CD14-positive monocyte (primary cell): ENCODE measurements around the gene IMMP2L. TPM values are rescaled to one million over a fixed set of nuclear protein-coding genes. Genes with fewer than 3 reads are reported as not detected.
"Not testable (repeated sequence)": the region's sequence is repeated elsewhere in the genome, so short reads cannot be mapped to it uniquely, and the experiment has no call there.

Experiments
- DNase-seq, 3 donors: peaks; one replicate each; pipeline ENCODE4 v3.0.0-alpha.2; 2011 to 2022
- H2AFZ ChIP-seq: 2 replicates; pipeline ENCODE4 v1.6.0; 2012; ENCODE audit warnings: mild to moderate bottlenecking, low read depth, low read length, inconsistent platforms; ENCODE audit not compliant: insufficient read depth, poor library complexity, severe bottlenecking
- H3K27ac ChIP-seq, 2 donors: 1 replicate in 1 of 2; 2 replicates in 1 of 2; pipeline ENCODE4 v1.5.1; 2012 to 2013; ENCODE audit warnings: low read length in 2 of 2, control low read depth in 1 of 2, inconsistent platforms in 1 of 2, low read depth in 1 of 2, mild to moderate bottlenecking in 1 of 2
- H3K27me3 ChIP-seq, 2 donors: one replicate each; pipeline versions ENCODE4 v1.6.0 to v1.6.1; 2011 to 2013; ENCODE audit warnings: low read length in 2 of 2; ENCODE audit not compliant: control insufficient read depth in 2 of 2, insufficient read depth in 2 of 2
- H3K36me3 ChIP-seq, 2 donors: replicated peaks in 1 of 2; 1 replicate in 1 of 2; 2 replicates in 1 of 2; pipeline versions ENCODE4 v1.5.1 to v1.6.1; 2012 to 2013; ENCODE audit warnings: low read length in 2 of 2, control low read depth in 1 of 2, inconsistent platforms in 1 of 2, mild to moderate bottlenecking in 1 of 2; ENCODE audit not compliant: insufficient read depth in 2 of 2, control insufficient read depth in 1 of 2
- H3K4me1 ChIP-seq, 2 donors: 1 replicate in 1 of 2; 2 replicates in 1 of 2; pipeline versions ENCODE4 v1.5.1 to v1.6.1; 2012 to 2013; ENCODE audit warnings: low read length in 2 of 2, control low read depth in 1 of 2, inconsistent platforms in 1 of 2, mild to moderate bottlenecking in 1 of 2, moderate library complexity in 1 of 2; ENCODE audit not compliant: insufficient read depth in 2 of 2, control insufficient read depth in 1 of 2
- H3K4me2 ChIP-seq: replicated peaks from 2 replicates; pipeline ENCODE3; 2012; ENCODE audit warnings: low read length, moderate library complexity, mild to moderate bottlenecking; ENCODE audit not compliant: poor library complexity, severe bottlenecking; ENCODE audit errors: extremely low read depth
- H3K4me3 ChIP-seq, 3 experiments: fragments of 200-600 bp in 1 of 3; sonication (generic) in 1 of 3; replicated peaks in 1 of 3; 1 replicate in 2 of 3; 2 replicates in 1 of 3; pipeline ENCODE4 v1.5.1; 2011 to 2013; ENCODE audit warnings: low read length in 3 of 3, mild to moderate bottlenecking in 3 of 3, control low read depth in 2 of 3, low read depth in 2 of 3, inconsistent platforms in 1 of 3, moderate library complexity in 1 of 3
- H3K79me2 ChIP-seq: 2 replicates; pipeline ENCODE4 v1.6.0; 2012; ENCODE audit warnings: mild to moderate bottlenecking, control low read depth, inconsistent platforms, low read length, moderate library complexity; ENCODE audit not compliant: insufficient read depth
- H3K9ac ChIP-seq: 2 replicates; pipeline ENCODE4 v1.6.0; 2017; ENCODE audit warnings: low read length, mild to moderate bottlenecking; ENCODE audit not compliant: insufficient read depth, poor library complexity, severe bottlenecking
- H3K9me3 ChIP-seq, 2 donors: replicated peaks in 1 of 2; 1 replicate in 1 of 2; 2 replicates in 1 of 2; pipeline versions ENCODE4 v1.5.1 to v1.6.1; 2012 to 2013; ENCODE audit warnings: low read length in 2 of 2, control low read depth in 1 of 2; ENCODE audit not compliant: control insufficient read depth in 1 of 2, insufficient read depth in 1 of 2
- H4K20me1 ChIP-seq: 2 replicates; pipeline ENCODE4 v1.6.0; 2012; ENCODE audit warnings: mild to moderate bottlenecking, low read length, control low read depth, moderate library complexity; ENCODE audit not compliant: insufficient read depth
- H3K27ac Mint-ChIP-seq, 7 donors: one replicate each; pipeline ENCODE4 v1.8.0; 2020; ENCODE audit warnings: mild to moderate bottlenecking in 7 of 7, mixed read lengths in 7 of 7, moderate library complexity in 6 of 7, inconsistent platforms in 2 of 7
- H3K27me3 Mint-ChIP-seq, 3 donors: one replicate each; pipeline ENCODE4 v1.8.0; 2021 to 2022; ENCODE audit warnings: low read depth in 3 of 3, mild to moderate bottlenecking in 3 of 3, mixed read lengths in 3 of 3, moderate library complexity in 3 of 3, inconsistent platforms in 1 of 3
- H3K36me3 Mint-ChIP-seq, 2 donors: one replicate each; pipeline ENCODE4 v1.8.0; 2020; ENCODE audit warnings: mixed read lengths in 2 of 2, inconsistent platforms in 1 of 2, mild to moderate bottlenecking in 1 of 2
- H3K4me1 Mint-ChIP-seq: one replicate; pipeline ENCODE4 v1.8.0; 2020; ENCODE audit warnings: mild to moderate bottlenecking, mixed read lengths
- H3K4me3 Mint-ChIP-seq, 2 donors: one replicate each; pipeline ENCODE4 v1.8.0; 2020; ENCODE audit warnings: mild to moderate bottlenecking in 2 of 2, mixed read lengths in 2 of 2, moderate library complexity in 1 of 2
- H3K9me3 Mint-ChIP-seq, 7 donors: one replicate each; pipeline ENCODE4 v1.8.0; 2020 to 2022; ENCODE audit warnings: mixed read lengths in 7 of 7, mild to moderate bottlenecking in 6 of 7, moderate library complexity in 6 of 7, inconsistent platforms in 2 of 7
- CTCF ChIP-seq: fragments of 200-600 bp; IDR thresholded peaks from one replicate; pipeline ENCODE4 v1.8.0; 2022; ENCODE audit warnings: antibody characterized with exemption, mild to moderate bottlenecking
- WGBS: methylation state at CpG from one replicate; pipeline ENCODE4 v1.1.5; 2013; ENCODE audit warnings: missing lambda C conversion rate; ENCODE audit not compliant: insufficient coverage; 5-methylcytosine and 5-hydroxymethylcytosine counted together
- intact Hi-C, 2 donors: fragments of 100-400 bp; cut with micrococcal nuclease; formaldehyde crosslinking; loops; one replicate each; pipeline versions ENCODE4 v1.15.0 to v1.15.1; 2023
- polyA plus RNA-seq, 3 donors: library from polyadenylated mRNA; depleted of rRNA in 1 of 3; unstranded in 2 of 3; stranded (reverse) in 1 of 3; fragments of 300-500 nt in 2 of 3; fragments of >200 nt in 1 of 3; fragmentation: Illumina TruSeq in 2 of 3; gene quantifications; 1 replicate in 2 of 3; 2 replicates in 1 of 3; pipeline ENCODE4 v1.2.3, GENCODE V29; 2012 to 2021

Gene IMMP2L
- polyA plus RNA-seq, 3 donors = 1.9 to 6.4 (median 6.2) TPM

- Mint-ChIP-seq H3K9me3 (peaks cover 0 to 5% (median 0%) of the 10 kb centered on the region in 7 donors), H3K4me1 (no peaks in the 10 kb centered on the region), H3K27me3 (no peaks in the 10 kb centered on the region), H3K36me3 (no peaks in the 10 kb centered on the region), H3K4me3 (no peak overlapping the region), H3K27ac (no peak overlapping the region)
- no peaks in the 10 kb centered on the region for H3K36me3 ChIP-seq
- intact Hi-C loops = no loop called here
- no peaks in the 10 kb centered on the region for H3K79me2 ChIP-seq
- no peaks in the 10 kb centered on the region for H3K27me3 ChIP-seq
- H3K27ac ChIP-seq = no peak overlapping the region
- no peak overlapping the region for H3K4me3 ChIP-seq
- no peak for TF ChIP-seq CTCF
- peaks cover 0 to 5% of the 10 kb centered on the region in 2 donors for H3K9me3 ChIP-seq
- H3K4me1 ChIP-seq = no peaks in the 10 kb centered on the region
- no peak for DNase-seq
- WGBS = no CpG with 5 or more reads among the region's 1 CpG
- H3K9ac ChIP-seq = no peak overlapping the region
- no peaks in the 10 kb centered on the region for H4K20me1 ChIP-seq
- H2AFZ ChIP-seq = no peak overlapping the region
- H3K4me2 ChIP-seq = no peak overlapping the region
Measured at GRCh38 chr7:111256391-111256790, 305.9 kb downstream of the IMMP2L start.

- H3K36me3 ChIP-seq = no peaks in the 10 kb centered on the region
- H3K27me3 ChIP-seq = no peaks in the 10 kb centered on the region
- no peak overlapping the region for H3K4me3 Mint-ChIP-seq
- peaks cover 0 to 8% of the 10 kb centered on the region in 2 donors for H3K9me3 ChIP-seq
- no peak overlapping the region for H3K4me2 ChIP-seq
- no peak overlapping the region for H3K9ac ChIP-seq
- H3K9me3 Mint-ChIP-seq = peaks cover 0 to 5% (median 0%) of the 10 kb centered on the region in 7 donors
- no peaks in the 10 kb centered on the region for H4K20me1 ChIP-seq
- no peak overlapping the region for H3K27ac Mint-ChIP-seq
- DNase-seq = no peak
- H3K27ac ChIP-seq = no peak overlapping the region
- H3K4me3 ChIP-seq = no peak overlapping the region
- no peaks in the 10 kb centered on the region for H3K27me3 Mint-ChIP-seq
- no peaks in the 10 kb centered on the region for H3K36me3 Mint-ChIP-seq
- no peaks in the 10 kb centered on the region for H3K79me2 ChIP-seq
- no peaks in the 10 kb centered on the region for H3K4me1 Mint-ChIP-seq
- TF ChIP-seq CTCF = no peak
- no peak overlapping the region for H2AFZ ChIP-seq
- intact Hi-C loops = no loop called here
- no peaks in the 10 kb centered on the region for H3K4me1 ChIP-seq
Measured at GRCh38 chr7:111255576-111255975, 306.7 kb downstream of the IMMP2L start.

GRCh38 chr7:111251365-111251764 lies 310.9 kb downstream of the IMMP2L start:
- peaks cover 0 to 12% (median 9%) of the 10 kb centered on the region in 7 donors for H3K9me3 Mint-ChIP-seq
- H3K36me3 Mint-ChIP-seq, H3K27ac Mint-ChIP-seq, H3K4me3 Mint-ChIP-seq, H3K4me1 Mint-ChIP-seq, H3K36me3 ChIP-seq, H2AFZ ChIP-seq, intact Hi-C loops, H3K4me3 ChIP-seq, H3K79me2 ChIP-seq, H3K27me3 ChIP-seq, H3K9me3 ChIP-seq, H3K9ac ChIP-seq, H4K20me1 ChIP-seq, H3K27ac ChIP-seq, H3K4me1 ChIP-seq, H3K27me3 Mint-ChIP-seq, H3K4me2 ChIP-seq, DNase-seq: not testable (repeated sequence)
- no CpG with 5 or more reads among the region's 3 CpGs for WGBS
